A673 (cell line): ENCODE measurements around the gene ATP10A. TPM values are rescaled to one million over a fixed set of nuclear protein-coding genes. Genes with fewer than 3 reads are reported as not detected.

ENCODE experiments used
- BruUV-seq: library from RNA; stranded (reverse); fragments of 400-500 nt; replicated peaks from 2 replicates; lab custom pipeline; 2021; lab: Mats Ljungman, UMichigan
- CTCF ChIA-PET: fragments of 300-600 bp; sonication (Branson Sonifier 250); formaldehyde crosslinking; loops from one replicate; lab custom pipeline; 2022; ENCODE audit warnings: antibody characterized with exemption; lab: Charles Lee
- POLR2A ChIA-PET: fragments of 300-600 bp; sonication (Branson Sonifier 250); formaldehyde crosslinking; loops from one replicate; lab custom pipeline; 2022; ENCODE audit warnings: antibody characterized with exemption; ENCODE audit not compliant: low non-redundant PET; lab: Charles Lee
- DNase-seq: peaks from one replicate; pipeline ENCODE4 v3.0.0-alpha.2; 2015; ENCODE audit warnings: low spot score
- H3K27ac ChIP-seq: fragments of 200-600 bp; sonication (generic); 2 replicates; pipeline ENCODE4 v1.5.1; 2016; ENCODE audit warnings: mixed run types, low read depth, mild to moderate bottlenecking, mixed read lengths, antibody characterized with exemption, low read length; ENCODE audit not compliant: poor library complexity, severe bottlenecking
- H3K27me3 ChIP-seq: fragments of 200-600 bp; sonication (generic); replicated peaks from 2 replicates; pipeline ENCODE4 v1.6.1; 2017; ENCODE audit warnings: mixed run types, low read depth, mild to moderate bottlenecking, mixed read lengths, antibody characterized with exemption, low read length; ENCODE audit not compliant: insufficient read depth, poor library complexity
- H3K36me3 ChIP-seq: fragments of 200-600 bp; sonication (generic); 2 replicates; pipeline ENCODE4 v1.6.1; 2016; ENCODE audit warnings: mixed run types, mild to moderate bottlenecking, mixed read lengths, antibody characterized with exemption, low read length; ENCODE audit not compliant: insufficient read depth, poor library complexity, severe bottlenecking
- H3K4me1 ChIP-seq: fragments of 200-600 bp; sonication (generic); 2 replicates; pipeline ENCODE4 v1.6.1; 2017; ENCODE audit warnings: mixed run types, mild to moderate bottlenecking, mixed read lengths, antibody characterized with exemption, low read length; ENCODE audit not compliant: insufficient read depth, poor library complexity, severe bottlenecking
- H3K4me3 ChIP-seq: fragments of 200-600 bp; sonication (generic); 2 replicates; pipeline ENCODE4 v1.5.1; 2016; ENCODE audit warnings: low read depth, mixed run types, mild to moderate bottlenecking, mixed read lengths, low read length; ENCODE audit not compliant: poor library complexity, severe bottlenecking
- H3K9me3 ChIP-seq: fragments of 200-600 bp; sonication (generic); 2 replicates; pipeline ENCODE4 v1.6.1; 2016; ENCODE audit warnings: mixed run types, low read depth, mild to moderate bottlenecking, mixed read lengths, antibody characterized with exemption, low read length; ENCODE audit not compliant: poor library complexity, severe bottlenecking
- EZH2 ChIP-seq: fragments of 200-600 bp; sonication (generic); IDR thresholded peaks from 2 replicates; pipeline ENCODE4 v1.6.1; 2017; ENCODE audit warnings: borderline replicate concordance, low read depth, mild to moderate bottlenecking, mixed read lengths, antibody characterized with exemption, low read length; ENCODE audit not compliant: poor library complexity, severe bottlenecking
- intact Hi-C: fragments of 100-400 bp; cut with micrococcal nuclease; formaldehyde crosslinking; loops from one replicate; pipeline ENCODE4 v1.10.0; 2022; ENCODE audit not compliant: unreplicated experiment
- total RNA-seq: library from RNA; stranded (reverse); gene quantifications from 2 replicates; pipeline ENCODE4 v1.2.3, GENCODE V29; 2021
- TF ChIP-seq, protein P1 (sequence below): fragments of 300-800, 200-600 bp; sonication (generic); conservative IDR thresholded peaks from 2 replicates; pipeline ENCODE4 v1.5.1; 2017; ENCODE audit warnings: low read depth, mild to moderate bottlenecking, antibody characterized with exemption, low read length, moderate library complexity, mixed read lengths

Gene ATP10A
- total RNA-seq, 1 experiment from 2014 or later: not detected

DNA sequence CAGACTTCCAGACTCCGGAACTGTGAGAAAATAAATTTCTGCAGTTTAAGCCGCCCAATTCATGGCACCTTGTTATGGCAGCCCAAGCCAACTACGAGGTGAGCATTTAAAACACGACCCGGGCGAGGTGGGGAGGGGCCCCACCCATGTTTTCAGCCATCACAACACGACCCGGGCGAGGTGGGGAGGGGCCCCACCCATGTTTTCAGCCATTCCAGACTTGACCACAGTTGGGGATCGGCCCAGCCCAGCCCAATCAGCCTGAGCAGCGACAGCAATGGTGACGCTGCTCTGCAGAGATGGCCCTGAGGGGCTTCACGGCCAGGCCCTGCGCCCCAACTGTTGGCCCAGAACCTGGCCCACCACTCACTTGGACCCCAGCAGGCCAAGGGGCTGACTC is 93.1 kb downstream of the ATP10A start:
- H3K27me3 ChIP-seq: no peaks in the 10 kb centered on the region
- BruUV-seq: no TSS peak
- POLR2A ChIA-PET: no interaction called here
- H3K9me3 ChIP-seq: peaks cover 9% of the 10 kb centered on the region
- H3K36me3 ChIP-seq: no peaks in the 10 kb centered on the region
- DNase-seq: no peak
- H3K27ac ChIP-seq: no peak overlapping the region
- no peaks in the 10 kb centered on the region for H3K4me1 ChIP-seq
- no peak overlapping the region for H3K4me3 ChIP-seq
- TF ChIP-seq, protein P1, sequence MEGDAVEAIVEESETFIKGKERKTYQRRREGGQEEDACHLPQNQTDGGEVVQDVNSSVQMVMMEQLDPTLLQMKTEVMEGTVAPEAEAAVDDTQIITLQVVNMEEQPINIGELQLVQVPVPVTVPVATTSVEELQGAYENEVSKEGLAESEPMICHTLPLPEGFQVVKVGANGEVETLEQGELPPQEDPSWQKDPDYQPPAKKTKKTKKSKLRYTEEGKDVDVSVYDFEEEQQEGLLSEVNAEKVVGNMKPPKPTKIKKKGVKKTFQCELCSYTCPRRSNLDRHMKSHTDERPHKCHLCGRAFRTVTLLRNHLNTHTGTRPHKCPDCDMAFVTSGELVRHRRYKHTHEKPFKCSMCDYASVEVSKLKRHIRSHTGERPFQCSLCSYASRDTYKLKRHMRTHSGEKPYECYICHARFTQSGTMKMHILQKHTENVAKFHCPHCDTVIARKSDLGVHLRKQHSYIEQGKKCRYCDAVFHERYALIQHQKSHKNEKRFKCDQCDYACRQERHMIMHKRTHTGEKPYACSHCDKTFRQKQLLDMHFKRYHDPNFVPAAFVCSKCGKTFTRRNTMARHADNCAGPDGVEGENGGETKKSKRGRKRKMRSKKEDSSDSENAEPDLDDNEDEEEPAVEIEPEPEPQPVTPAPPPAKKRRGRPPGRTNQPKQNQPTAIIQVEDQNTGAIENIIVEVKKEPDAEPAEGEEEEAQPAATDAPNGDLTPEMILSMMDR: no peak
- no peak for TF ChIP-seq EZH2
- CTCF ChIA-PET: no interaction called here
- intact Hi-C loops: no loop called here

DNA sequence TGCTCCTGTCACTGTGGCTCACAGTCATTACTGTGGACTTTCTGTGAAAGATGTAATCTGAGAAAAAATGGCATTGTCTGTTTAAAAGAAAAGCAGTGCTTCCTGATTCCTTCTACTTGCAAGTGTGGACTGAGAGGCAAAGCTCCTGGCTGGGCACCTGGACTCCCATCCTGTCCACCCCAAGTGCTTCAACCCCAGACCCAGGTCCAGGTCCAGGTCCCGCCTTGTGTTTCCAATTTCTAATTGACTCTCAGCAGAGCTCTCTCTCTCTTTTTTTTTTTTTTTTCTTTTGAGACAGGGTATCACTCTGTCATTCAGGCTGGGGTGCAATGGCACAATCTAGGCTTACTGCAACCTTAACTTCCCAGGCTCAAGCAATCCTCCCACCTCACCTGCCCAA is 94.9 kb downstream of the ATP10A start:
- TF ChIP-seq EZH2: no peak
- TF ChIP-seq, protein P1: no peak
- CTCF ChIA-PET: no interaction called here
- Histone ChIP-seq H3K36me3 (no peaks in the 10 kb centered on the region), H3K4me1 (no peaks in the 10 kb centered on the region), H3K27ac (no peak overlapping the region), H3K9me3 (peaks cover 14% of the 10 kb centered on the region), H3K4me3 (no peak overlapping the region), H3K27me3 (no peaks in the 10 kb centered on the region)
- intact Hi-C loops: no loop called here
- no TSS peak for BruUV-seq
- DNase-seq: no peak
- POLR2A ChIA-PET: no interaction called here

DNA sequence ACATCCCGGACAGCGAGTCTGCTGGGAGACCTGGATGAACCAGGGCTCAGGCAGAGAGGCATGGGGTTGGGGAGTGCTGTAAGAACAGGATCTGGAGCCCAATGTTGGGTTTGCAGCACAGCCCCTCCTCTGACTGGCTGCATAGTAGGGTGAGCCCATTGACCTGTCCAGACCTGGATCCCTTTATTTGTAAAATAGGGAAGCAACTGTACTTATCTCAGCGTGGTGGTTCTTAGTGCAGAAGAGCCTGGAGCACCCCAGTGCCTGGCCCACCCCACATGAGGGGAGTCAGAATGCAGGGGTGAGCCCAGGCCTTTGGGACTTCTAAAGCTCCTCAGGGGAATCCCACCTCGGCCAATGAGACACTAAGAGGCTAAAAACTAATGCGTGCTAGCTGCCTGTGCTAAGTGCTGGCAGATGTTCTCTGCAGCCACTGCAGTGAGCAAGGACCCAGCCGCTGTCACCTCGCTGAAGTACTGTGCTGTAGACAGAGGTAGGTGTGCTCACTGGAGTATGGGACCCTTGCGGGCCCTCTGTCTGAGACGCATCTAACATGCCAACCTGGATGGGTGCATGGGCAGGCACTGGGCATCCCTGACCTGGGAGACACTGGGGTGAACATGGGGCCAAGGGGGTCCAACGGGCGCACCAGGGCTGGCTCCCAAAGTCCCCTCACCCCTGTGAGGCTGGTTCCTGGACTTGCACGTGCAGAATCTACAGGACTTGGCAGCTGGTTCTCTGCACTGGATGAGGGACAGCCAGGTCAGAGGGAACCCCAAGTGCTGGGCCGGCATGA is 95.6 kb downstream of the ATP10A start:
- no peak overlapping the region for H3K27ac ChIP-seq
- H3K4me1 ChIP-seq: no peaks in the 10 kb centered on the region
- CTCF ChIA-PET: no interaction called here
- H3K36me3 ChIP-seq: no peaks in the 10 kb centered on the region
- H3K27me3 ChIP-seq: no peaks in the 10 kb centered on the region
- H3K9me3 ChIP-seq: peaks cover 21% of the 10 kb centered on the region
- no TSS peak for BruUV-seq
- H3K4me3 ChIP-seq: no peak overlapping the region
- TF ChIP-seq, protein P1: no peak
- no peak for TF ChIP-seq EZH2
- intact Hi-C loops: no loop called here
- DNase-seq: no peak
- POLR2A ChIA-PET: no interaction called here
